Stimulated activated CD8-positive, alpha-beta memory T cell treated with anti-CD3 and anti-CD28 coated beads, Interleukin-15, amount 100 ng/mL, for 48 hours (primary cell): ENCODE results near the gene LHB.
"Not testable (repeated sequence)": the region's sequence is repeated elsewhere in the genome, so short reads cannot be mapped to it uniquely, and the experiment has no call there.

Experiments used
- DNase-seq, 2 donors: peaks; one replicate each; pipeline ENCODE4 v3.0.0-alpha.2; 2020; ENCODE audit warnings: low read depth in 2 of 2

LHB gene

GRCh38 chr19:49038111-49038510 lies 21.2 kb upstream of the LHB start:
- DNase-seq = not testable (repeated sequence)

- DNase-seq = peak in 1 of 2 donors; percentile 51
These were observed 19.9 kb upstream of the LHB start, which contains the start of gene CGB1 for GRCh38 chr19:49036815-49037214. Gene CGB1, minus strand, starts transcription at chr19:49036895. Its CDS starts 184 bp downstream, at chr19:49036711.

GRCh38 chr19:49031642-49032301 lies 14.9 kb upstream of the LHB start, which contains the start of gene CGB2:
Gene CGB2, plus strand, starts transcription at chr19:49031890. Its CDS starts 206 bp downstream, at chr19:49032096.
- peak; percentile 74 to 77 for DNase-seq

GRCh38 chr19:49030323-49030722 lies 13.4 kb upstream of the LHB start:
- DNase-seq = not testable (repeated sequence)

GRCh38 chr19:49029749-49030148 lies 12.9 kb upstream of the LHB start:
- not testable (repeated sequence) for DNase-seq

- not testable (repeated sequence) for DNase-seq
These were observed 11.8 kb upstream of the LHB start for GRCh38 chr19:49028686-49029085.

- not testable (repeated sequence) for DNase-seq
These were observed 8.7 kb upstream of the LHB start for GRCh38 chr19:49025599-49025998.

GRCh38 chr19:49025088-49025487 lies 8.2 kb upstream of the LHB start:
- DNase-seq = not testable (repeated sequence)

GRCh38 chr19:49024233-49024632 lies 7.3 kb upstream of the LHB start, which contains the start of gene CGB3:
Gene CGB3, minus strand, starts transcription at chr19:49024333. Its CDS starts 362 bp downstream, at chr19:49023971.
- DNase-seq = not testable (repeated sequence)

- no peak for DNase-seq
These were observed 5.2 kb upstream of the LHB start for GRCh38 chr19:49022116-49022515.

- DNase-seq = no peak
These were observed 4.3 kb upstream of the LHB start for GRCh38 chr19:49020931-49021895.

GRCh38 chr19:49020342-49020741 lies 3.5 kb upstream of the LHB start:
- no peak for DNase-seq

- peak in 1 of 2 donors; percentile 38 for DNase-seq
These were observed 2.5 kb upstream of the LHB start for GRCh38 chr19:49019242-49019932.

- not testable (repeated sequence) for DNase-seq
These were observed 1.7 kb upstream of the LHB start for GRCh38 chr19:49018388-49019241.

- peak; percentile 46 to 55 for DNase-seq
These were observed 918 bp upstream of the LHB start for GRCh38 chr19:49017666-49018351.

- no peak for DNase-seq
These were observed 638 bp downstream of the LHB start for GRCh38 chr19:49016067-49016839.

- no peak for DNase-seq
These were observed 2.0 kb downstream of the LHB start for GRCh38 chr19:49014870-49015255.

GRCh38 chr19:49014123-49014869 lies 2.6 kb downstream of the LHB start:
- DNase-seq = no peak

GRCh38 chr19:49011194-49011593 lies 5.7 kb downstream of the LHB start:
- no peak for DNase-seq
